ENCODE measurements around the gene GPR18.

DNA sequence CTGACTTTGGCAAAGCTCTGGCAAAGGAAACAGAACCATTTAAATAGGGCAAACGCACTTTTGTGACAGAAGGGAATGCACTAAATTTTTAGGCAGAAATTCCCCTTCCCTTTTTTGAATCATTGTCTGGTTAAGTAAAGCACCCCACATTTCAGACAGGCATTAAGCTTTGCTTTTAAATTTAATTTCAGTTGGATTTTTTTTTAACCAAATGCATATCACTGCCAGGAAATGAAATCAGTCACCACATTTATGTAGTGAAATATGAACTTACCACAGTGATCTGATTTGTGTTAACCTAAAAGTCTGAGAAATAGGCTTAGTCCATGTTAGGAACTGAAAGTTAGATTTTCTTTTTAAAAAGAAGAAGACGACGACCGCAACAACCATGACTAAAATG lies 38.2 kb upstream of the GPR18 start:
- no peak for TF ChIP-seq CTCF (IDR thresholded peaks at IDR 0.05; ENCODE audit: insufficient read depth, low read length)
- TF ChIP-seq REST (IDR thresholded peaks at IDR 0.05; ENCODE audit: insufficient replicate concordance, low read depth): no peak
- TF ChIP-seq POLR2AphosphoS5 (IDR thresholded peaks at IDR 0.05; ENCODE audit: low read depth): no peak
- TF ChIP-seq SPI1 (IDR thresholded peaks at IDR 0.05; ENCODE audit: borderline replicate concordance, low read depth): no peak
- no peak for TF ChIP-seq GABPA (IDR thresholded peaks at IDR 0.05; ENCODE audit: low read depth)
